Mucosa of stomach (tissue), 1 donor: ENCODE data around the gene LIMS2.

Experiments
- H3K27me3 ChIP-seq: one replicate; pipeline ENCODE4 v1.7.0; 2013; ENCODE audit warnings: mild to moderate bottlenecking, low read length; ENCODE audit not compliant: control insufficient read depth, insufficient read depth
- H3K36me3 ChIP-seq: one replicate; pipeline ENCODE4 v1.7.0; 2013; ENCODE audit warnings: low read length; ENCODE audit not compliant: control insufficient read depth, insufficient read depth
- H3K4me1 ChIP-seq: one replicate; pipeline ENCODE4 v1.7.0; 2013; ENCODE audit warnings: mild to moderate bottlenecking, low read length; ENCODE audit not compliant: control insufficient read depth, insufficient read depth
- H3K4me3 ChIP-seq: one replicate; pipeline ENCODE4 v1.7.0; 2013; ENCODE audit warnings: low read length
- H3K9ac ChIP-seq: one replicate; pipeline ENCODE4 v1.7.0; 2013; ENCODE audit warnings: mild to moderate bottlenecking, low read length, moderate library complexity
- H3K9me3 ChIP-seq: one replicate; pipeline ENCODE4 v1.7.0; 2013; ENCODE audit warnings: mild to moderate bottlenecking, low read length, moderate library complexity; ENCODE audit not compliant: control insufficient read depth
- donor health status: Pancreatic carcinoma.

Gene LIMS2

GRCh38 chr2:127706215-127706990 lies 31.1 kb upstream of the LIMS2 start:
- no peaks in the 10 kb centered on the region for H3K9me3 ChIP-seq

GRCh38 chr2:127705391-127706065 lies 30.2 kb upstream of the LIMS2 start:
- Histone ChIP-seq H3K9ac (no peak overlapping the region), H3K36me3 (no peaks in the 10 kb centered on the region), H3K4me3 (no peak overlapping the region), H3K4me1 (peaks cover 27% of the 10 kb centered on the region), H3K27me3 (no peaks in the 10 kb centered on the region), H3K9me3 (no peaks in the 10 kb centered on the region)

More at GRCh38 chr2:127706215-127706990, 31.1 kb upstream of the LIMS2 start:
- Histone ChIP-seq H3K9ac (no peak overlapping the region), H3K27me3 (no peaks in the 10 kb centered on the region), H3K4me3 (no peak overlapping the region), H3K36me3 (no peaks in the 10 kb centered on the region), H3K4me1 (peaks cover 22% of the 10 kb centered on the region)

GRCh38 chr2:127704641-127705390 lies 29.5 kb upstream of the LIMS2 start:
- Histone ChIP-seq H3K27me3 (no peaks in the 10 kb centered on the region), H3K4me1 (peaks cover 31% of the 10 kb centered on the region), H3K36me3 (no peaks in the 10 kb centered on the region), H3K9ac (no peak overlapping the region), H3K9me3 (no peaks in the 10 kb centered on the region), H3K4me3 (no peak overlapping the region)

- Histone ChIP-seq H3K9ac (no peak overlapping the region), H3K27me3 (no peaks in the 10 kb centered on the region), H3K36me3 (no peaks in the 10 kb centered on the region), H3K4me3 (no peak overlapping the region), H3K4me1 (peaks cover 31% of the 10 kb centered on the region), H3K9me3 (no peaks in the 10 kb centered on the region)
These were observed 28.0 kb upstream of the LIMS2 start for GRCh38 chr2:127703282-127703681.

GRCh38 chr2:127702395-127703009 lies 27.2 kb upstream of the LIMS2 start:
- Histone ChIP-seq H3K9me3 (no peaks in the 10 kb centered on the region), H3K4me1 (peaks cover 31% of the 10 kb centered on the region), H3K4me3 (peak overlapping the region; percentile 38), H3K36me3 (no peaks in the 10 kb centered on the region), H3K27me3 (no peaks in the 10 kb centered on the region), H3K9ac (peak overlapping the region; percentile 50)

- no peaks in the 10 kb centered on the region for H3K27me3 ChIP-seq
- H3K4me3 ChIP-seq, result peak overlapping the region; percentile 38
- H3K4me1 ChIP-seq, result peaks cover 31% of the 10 kb centered on the region
- no peaks in the 10 kb centered on the region for H3K9me3 ChIP-seq
- no peaks in the 10 kb centered on the region for H3K36me3 ChIP-seq
- H3K9ac ChIP-seq, result peak overlapping the region; percentile 85
These were observed 26.5 kb upstream of the LIMS2 start for GRCh38 chr2:127701651-127702394.

GRCh38 chr2:127701193-127701650 lies 25.9 kb upstream of the LIMS2 start, which contains the start of gene SFT2D3:
Gene SFT2D3, plus strand, starts transcription at chr2:127701497. Its CDS starts 32 bp downstream, at chr2:127701529.
- Histone ChIP-seq H3K4me3 (peak within 1 kb of the TSS; percentile 68), H3K27me3 (no peaks in the 10 kb centered on the region), H3K9ac (peak within 1 kb of the TSS; percentile 85), H3K4me1 (peaks cover 31% of the 10 kb centered on the region), H3K36me3 (no peaks in the 10 kb centered on the region), H3K9me3 (no peaks in the 10 kb centered on the region)

- no peaks in the 10 kb centered on the region for H3K36me3 ChIP-seq
- peaks cover under 1% of the 10 kb centered on the region for H3K27me3 ChIP-seq
- peak overlapping the region; percentile 85 for H3K9ac ChIP-seq
- peak overlapping the region; percentile 68 for H3K4me3 ChIP-seq
- peaks cover 31% of the 10 kb centered on the region for H3K4me1 ChIP-seq
- H3K9me3 ChIP-seq, result no peaks in the 10 kb centered on the region
These were observed 25.3 kb upstream of the LIMS2 start for GRCh38 chr2:127700527-127701192.

- Histone ChIP-seq H3K9ac (no peak overlapping the region), H3K4me3 (no peak overlapping the region), H3K27me3 (peaks cover 6% of the 10 kb centered on the region), H3K36me3 (no peaks in the 10 kb centered on the region), H3K9me3 (no peaks in the 10 kb centered on the region), H3K4me1 (peaks cover 28% of the 10 kb centered on the region)
These were observed 23.4 kb upstream of the LIMS2 start for GRCh38 chr2:127698553-127699355.

- Histone ChIP-seq H3K4me1 (peaks cover 19% of the 10 kb centered on the region), H3K9me3 (no peaks in the 10 kb centered on the region), H3K36me3 (no peaks in the 10 kb centered on the region), H3K9ac (no peak overlapping the region), H3K27me3 (peaks cover 6% of the 10 kb centered on the region), H3K4me3 (no peak overlapping the region)
These were observed 22.3 kb upstream of the LIMS2 start for GRCh38 chr2:127697482-127698180.
